Fibroblast of skin of right quadriceps (primary cell): ENCODE measurements around the gene TMEM39A.
A peak's percentile ranks its signal among the peaks of the same experiment; 100 is the strongest.

Source experiments
- DNase-seq: peaks from one replicate; pipeline ENCODE4 v3.0.0-alpha.2; 2013

TMEM39A gene

GRCh38 chr3:119463171-119464169, at the start of gene TMEM39A:
TMEM39A (minus strand) TSS chr3:119463615; CDS start chr3:119462074, 1,541 bp downstream.
- peak; percentile 98 for DNase-seq

GRCh38 chr3:119510690-119511089, 47.3 kb upstream of the TMEM39A start:
- DNase-seq = no peak

- DNase-seq = no peak
Observed at GRCh38 chr3:119508172-119508845, 44.9 kb upstream of the TMEM39A start.

GRCh38 chr3:119507404-119507803, 44.0 kb upstream of the TMEM39A start:
- no peak for DNase-seq

- no peak for DNase-seq
Observed at GRCh38 chr3:119506631-119507030, 43.2 kb upstream of the TMEM39A start.

- no peak for DNase-seq
Observed at GRCh38 chr3:119500901-119501300, 37.5 kb upstream of the TMEM39A start.

- no peak for DNase-seq
Observed at GRCh38 chr3:119500265-119500664, 36.9 kb upstream of the TMEM39A start.

GRCh38 chr3:119498186-119499011, 35.0 kb upstream of the TMEM39A start, which contains the start of gene TIMMDC1:
TIMMDC1 (plus strand) TSS chr3:119498547; CDS start chr3:119498734, 187 bp downstream.
- peak; percentile 96 for DNase-seq

GRCh38 chr3:119497820-119498185, 34.4 kb upstream of the TMEM39A start:
- DNase-seq = peak; percentile 19

GRCh38 chr3:119494597-119494996, 31.2 kb upstream of the TMEM39A start:
- no peak for DNase-seq

GRCh38 chr3:119492810-119493209, 29.4 kb upstream of the TMEM39A start:
- no peak for DNase-seq

GRCh38 chr3:119492128-119492527, 28.7 kb upstream of the TMEM39A start:
- no peak for DNase-seq

GRCh38 chr3:119490153-119490552, 26.7 kb upstream of the TMEM39A start:
- DNase-seq = no peak

GRCh38 chr3:119485563-119485962, 22.1 kb upstream of the TMEM39A start:
- DNase-seq = no peak

GRCh38 chr3:119483101-119483500, 19.7 kb upstream of the TMEM39A start:
- no peak for DNase-seq

- no peak for DNase-seq
Observed at GRCh38 chr3:119481079-119481478, 17.7 kb upstream of the TMEM39A start.

GRCh38 chr3:119470866-119471265, 7.5 kb upstream of the TMEM39A start:
- DNase-seq = no peak

- peak; percentile 24 for DNase-seq
Observed at GRCh38 chr3:119469418-119470189, 6.2 kb upstream of the TMEM39A start.

GRCh38 chr3:119468041-119468440, 4.6 kb upstream of the TMEM39A start:
- no peak for DNase-seq

- DNase-seq = no peak
Observed at GRCh38 chr3:119457246-119457645, 6.2 kb downstream of the TMEM39A start.

GRCh38 chr3:119456469-119456868, 6.9 kb downstream of the TMEM39A start:
- no peak for DNase-seq

GRCh38 chr3:119453822-119454221, 9.6 kb downstream of the TMEM39A start:
- no peak for DNase-seq
